HepG2 (cell line): ENCODE data around the gene SLC9A8. TPM values are rescaled to one million over a fixed set of nuclear protein-coding genes. Genes with fewer than 3 reads are reported as not detected.

Source experiments
- AHDC1 ChIP-seq: sonication (generic); formaldehyde crosslinking; IDR thresholded peaks from 2 replicates; pipeline ENCODE4 v1.5.1; 2020; ENCODE audit warnings: mild to moderate bottlenecking, missing genetic modification reagents, borderline replicate concordance
- SP140L ChIP-seq: sonication (generic); formaldehyde crosslinking; IDR thresholded peaks from 2 replicates; pipeline ENCODE4 v1.4.0; 2020; ENCODE audit warnings: missing genetic modification reagents, borderline replicate concordance
- SP2 ChIP-seq: sonication (generic); formaldehyde crosslinking; IDR thresholded peaks from 2 replicates; pipeline ENCODE4 v1.5.1; 2020; ENCODE audit warnings: mild to moderate bottlenecking, missing genetic modification reagents
- UBTF ChIP-seq: sonication (generic); formaldehyde crosslinking; IDR thresholded peaks from 2 replicates; pipeline ENCODE4 v1.4.0; 2020; ENCODE audit warnings: mild to moderate bottlenecking, missing genetic modification reagents
- ZBTB7B ChIP-seq: sonication (generic); formaldehyde crosslinking; IDR thresholded peaks from 2 replicates; pipeline ENCODE4 v1.4.0; 2020; ENCODE audit warnings: missing genetic modification reagents
- ZNF12 ChIP-seq: sonication (generic); formaldehyde crosslinking; IDR thresholded peaks from 2 replicates; pipeline ENCODE4 v1.5.0; 2020; ENCODE audit warnings: missing genetic modification reagents
- polyA plus RNA-seq, 8 experiments: library from polyadenylated mRNA; depleted of rRNA in 3 of 8; stranded (reverse) in 7 of 8; unstranded in 1 of 8; fragments of >200 nt; fragmentation: Illumina TruSeq in 4 of 8; extraction: Trizol in 4 of 8; gene quantifications; 2 replicates each; pipeline versions ENCODE4 v1.2.1 to v1.2.3, GENCODE V29; 2011 to 2016; ENCODE audit warnings: low read depth in 4 of 8, missing spikeins in 1 of 8, mixed read lengths in 1 of 8; ENCODE audit not compliant: insufficient read depth in 1 of 8
- total RNA-seq, 5 experiments: library from RNA; depleted of rRNA; stranded (reverse); fragments of >200 nt; fragmentation: Illumina TruSeq; extraction: Trizol; gene quantifications; 2 replicates each; pipeline ENCODE4 v1.2.3, GENCODE V29; 2016; ENCODE audit warnings: low read depth in 1 of 5
- TF ChIP-seq, protein P1 (sequence below): sonication (generic); formaldehyde crosslinking; IDR thresholded peaks from 2 replicates; pipeline ENCODE4 v1.4.0; 2020; ENCODE audit warnings: missing genetic modification reagents, mild to moderate bottlenecking, borderline replicate concordance

The SLC9A8 gene
- total and polyA plus RNA-seq, 2 of the 13 experiments (the other 11 are each of a cell fraction or from before 2014, with no cell fraction given): 4.1 to 7.4 TPM

DNA sequence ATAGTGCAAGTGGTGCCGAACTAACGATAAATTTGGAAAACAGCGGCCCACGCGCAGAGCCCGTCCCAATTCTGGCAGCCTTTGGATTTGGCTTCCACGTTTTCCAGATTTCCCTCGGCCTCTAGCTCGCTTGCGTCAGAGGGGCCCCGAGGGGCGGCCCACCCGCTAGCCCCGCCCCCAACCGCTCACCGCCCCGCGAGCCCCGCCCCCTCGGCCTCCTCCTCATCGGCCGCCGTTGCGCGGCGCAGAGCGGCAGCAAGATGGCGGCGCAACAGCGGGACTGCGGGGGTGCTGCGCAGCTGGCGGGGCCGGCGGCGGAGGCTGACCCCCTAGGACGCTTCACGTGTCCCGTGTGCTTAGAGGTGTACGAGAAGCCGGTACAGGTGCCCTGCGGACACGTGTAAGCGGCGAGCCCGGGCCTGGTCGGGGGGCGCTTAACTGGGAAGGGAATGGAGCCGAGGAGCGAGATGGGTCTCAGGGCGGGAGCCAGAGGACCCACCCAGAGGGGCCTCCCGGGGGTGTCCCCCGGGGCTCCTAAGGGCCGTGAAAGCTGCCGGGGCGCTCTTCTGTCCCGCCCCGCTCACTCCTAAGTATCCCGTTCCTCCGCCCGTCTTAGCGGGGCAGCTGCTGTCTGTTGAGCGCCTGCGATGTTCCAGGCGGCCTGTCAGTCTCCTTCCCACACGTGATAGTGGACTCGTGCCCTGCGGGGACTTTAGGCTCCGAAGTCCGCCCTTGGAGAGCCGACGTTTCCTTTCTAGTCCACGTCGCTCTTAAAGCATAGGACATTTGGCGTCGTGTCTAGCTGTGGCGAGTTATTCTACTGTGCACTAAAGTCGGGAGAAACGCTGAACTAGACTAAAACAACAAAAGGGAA lies 123.8 kb downstream of the SLC9A8 start, which contains the start of gene RNF114 (continued):
- peak; percentile 65; the same call in 1 of the 2 replicates for TF ChIP-seq UBTF (CRISPR knock-in tag)
- peak; percentile 41 for TF ChIP-seq ZNF12 (CRISPR knock-in tag)
- TF ChIP-seq SP2 (CRISPR knock-in tag): 0 out of 2 replicates have a peak, but pooled peaks have one; percentile 28
- no peak for TF ChIP-seq SP140L (CRISPR knock-in tag)
- TF ChIP-seq AHDC1: 0 out of 2 replicates have a peak, but pooled peaks have one; percentile 28
- peak; percentile 46; the same call in 1 of the 2 replicates for TF ChIP-seq ZBTB7B (CRISPR knock-in tag)
- TF ChIP-seq, protein P1, sequence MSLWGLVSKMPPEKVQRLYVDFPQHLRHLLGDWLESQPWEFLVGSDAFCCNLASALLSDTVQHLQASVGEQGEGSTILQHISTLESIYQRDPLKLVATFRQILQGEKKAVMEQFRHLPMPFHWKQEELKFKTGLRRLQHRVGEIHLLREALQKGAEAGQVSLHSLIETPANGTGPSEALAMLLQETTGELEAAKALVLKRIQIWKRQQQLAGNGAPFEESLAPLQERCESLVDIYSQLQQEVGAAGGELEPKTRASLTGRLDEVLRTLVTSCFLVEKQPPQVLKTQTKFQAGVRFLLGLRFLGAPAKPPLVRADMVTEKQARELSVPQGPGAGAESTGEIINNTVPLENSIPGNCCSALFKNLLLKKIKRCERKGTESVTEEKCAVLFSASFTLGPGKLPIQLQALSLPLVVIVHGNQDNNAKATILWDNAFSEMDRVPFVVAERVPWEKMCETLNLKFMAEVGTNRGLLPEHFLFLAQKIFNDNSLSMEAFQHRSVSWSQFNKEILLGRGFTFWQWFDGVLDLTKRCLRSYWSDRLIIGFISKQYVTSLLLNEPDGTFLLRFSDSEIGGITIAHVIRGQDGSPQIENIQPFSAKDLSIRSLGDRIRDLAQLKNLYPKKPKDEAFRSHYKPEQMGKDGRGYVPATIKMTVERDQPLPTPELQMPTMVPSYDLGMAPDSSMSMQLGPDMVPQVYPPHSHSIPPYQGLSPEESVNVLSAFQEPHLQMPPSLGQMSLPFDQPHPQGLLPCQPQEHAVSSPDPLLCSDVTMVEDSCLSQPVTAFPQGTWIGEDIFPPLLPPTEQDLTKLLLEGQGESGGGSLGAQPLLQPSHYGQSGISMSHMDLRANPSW (CRISPR knock-in tag): no peak; the same call in 1 of the 2 replicates
- TF ChIP-seq, all 625 proteins: peak for 332
